WTC11 (cell line): ENCODE data around the gene RAB12.

Experiments
- ESRRA ChIP-seq: sonication (generic); formaldehyde crosslinking; IDR thresholded peaks from 2 replicates; pipeline ENCODE4 v1.8.1; 2022; ENCODE audit warnings: mild to moderate bottlenecking, missing genetic modification reagents, borderline replicate concordance
- SMAD3 ChIP-seq: sonication (generic); formaldehyde crosslinking; IDR thresholded peaks from 2 replicates; pipeline ENCODE4 v1.8.0; 2022; ENCODE audit warnings: missing genetic modification reagents, mild to moderate bottlenecking, borderline replicate concordance
- TF ChIP-seq, protein P1 (sequence below): sonication (generic); formaldehyde crosslinking; IDR thresholded peaks from 2 replicates; pipeline ENCODE4 v1.8.1; 2023; ENCODE audit warnings: mild to moderate bottlenecking, missing genetic modification reagents, borderline replicate concordance
- TF ChIP-seq, protein P2 (sequence below): fragments of 200-600 bp; IDR thresholded peaks from 2 replicates; pipeline ENCODE4 v1.8.0; 2022; ENCODE audit warnings: antibody characterized with exemption

DNA sequence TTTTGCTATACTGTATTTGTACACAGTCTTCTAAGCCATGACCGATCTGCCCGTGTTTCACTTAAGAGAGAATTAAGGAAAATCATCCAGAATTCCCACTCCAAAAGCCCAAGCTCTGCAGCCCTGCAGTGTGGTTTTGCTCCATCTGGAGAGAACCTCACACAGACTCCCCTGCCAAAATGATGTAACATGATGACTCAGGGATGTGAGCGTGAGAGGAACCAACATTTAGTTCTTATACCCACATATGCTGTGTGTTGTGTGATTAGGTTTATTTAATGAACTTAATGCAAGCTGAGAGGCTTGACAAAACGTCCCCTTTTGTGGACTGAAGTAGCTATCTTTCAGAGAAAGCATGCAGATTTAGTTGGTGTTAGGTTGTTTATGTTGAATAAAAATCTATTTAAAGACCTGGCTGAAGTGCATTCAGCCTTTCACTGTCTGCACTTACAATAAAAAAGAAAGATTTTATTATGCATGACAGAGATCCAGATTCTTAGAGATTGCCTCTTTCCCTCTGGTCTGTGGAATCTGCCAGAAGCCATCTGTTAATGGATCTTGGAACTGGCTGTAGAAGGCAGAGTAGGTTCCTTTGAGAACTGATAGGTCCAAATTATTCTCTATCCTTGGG is 6.3 kb downstream of the RAB12 start:
- TF ChIP-seq, protein P1, sequence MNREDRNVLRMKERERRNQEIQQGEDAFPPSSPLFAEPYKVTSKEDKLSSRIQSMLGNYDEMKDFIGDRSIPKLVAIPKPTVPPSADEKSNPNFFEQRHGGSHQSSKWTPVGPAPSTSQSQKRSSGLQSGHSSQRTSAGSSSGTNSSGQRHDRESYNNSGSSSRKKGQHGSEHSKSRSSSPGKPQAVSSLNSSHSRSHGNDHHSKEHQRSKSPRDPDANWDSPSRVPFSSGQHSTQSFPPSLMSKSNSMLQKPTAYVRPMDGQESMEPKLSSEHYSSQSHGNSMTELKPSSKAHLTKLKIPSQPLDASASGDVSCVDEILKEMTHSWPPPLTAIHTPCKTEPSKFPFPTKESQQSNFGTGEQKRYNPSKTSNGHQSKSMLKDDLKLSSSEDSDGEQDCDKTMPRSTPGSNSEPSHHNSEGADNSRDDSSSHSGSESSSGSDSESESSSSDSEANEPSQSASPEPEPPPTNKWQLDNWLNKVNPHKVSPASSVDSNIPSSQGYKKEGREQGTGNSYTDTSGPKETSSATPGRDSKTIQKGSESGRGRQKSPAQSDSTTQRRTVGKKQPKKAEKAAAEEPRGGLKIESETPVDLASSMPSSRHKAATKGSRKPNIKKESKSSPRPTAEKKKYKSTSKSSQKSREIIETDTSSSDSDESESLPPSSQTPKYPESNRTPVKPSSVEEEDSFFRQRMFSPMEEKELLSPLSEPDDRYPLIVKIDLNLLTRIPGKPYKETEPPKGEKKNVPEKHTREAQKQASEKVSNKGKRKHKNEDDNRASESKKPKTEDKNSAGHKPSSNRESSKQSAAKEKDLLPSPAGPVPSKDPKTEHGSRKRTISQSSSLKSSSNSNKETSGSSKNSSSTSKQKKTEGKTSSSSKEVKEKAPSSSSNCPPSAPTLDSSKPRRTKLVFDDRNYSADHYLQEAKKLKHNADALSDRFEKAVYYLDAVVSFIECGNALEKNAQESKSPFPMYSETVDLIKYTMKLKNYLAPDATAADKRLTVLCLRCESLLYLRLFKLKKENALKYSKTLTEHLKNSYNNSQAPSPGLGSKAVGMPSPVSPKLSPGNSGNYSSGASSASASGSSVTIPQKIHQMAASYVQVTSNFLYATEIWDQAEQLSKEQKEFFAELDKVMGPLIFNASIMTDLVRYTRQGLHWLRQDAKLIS (CRISPR knock-in tag), result no peak
- TF ChIP-seq, protein P2, sequence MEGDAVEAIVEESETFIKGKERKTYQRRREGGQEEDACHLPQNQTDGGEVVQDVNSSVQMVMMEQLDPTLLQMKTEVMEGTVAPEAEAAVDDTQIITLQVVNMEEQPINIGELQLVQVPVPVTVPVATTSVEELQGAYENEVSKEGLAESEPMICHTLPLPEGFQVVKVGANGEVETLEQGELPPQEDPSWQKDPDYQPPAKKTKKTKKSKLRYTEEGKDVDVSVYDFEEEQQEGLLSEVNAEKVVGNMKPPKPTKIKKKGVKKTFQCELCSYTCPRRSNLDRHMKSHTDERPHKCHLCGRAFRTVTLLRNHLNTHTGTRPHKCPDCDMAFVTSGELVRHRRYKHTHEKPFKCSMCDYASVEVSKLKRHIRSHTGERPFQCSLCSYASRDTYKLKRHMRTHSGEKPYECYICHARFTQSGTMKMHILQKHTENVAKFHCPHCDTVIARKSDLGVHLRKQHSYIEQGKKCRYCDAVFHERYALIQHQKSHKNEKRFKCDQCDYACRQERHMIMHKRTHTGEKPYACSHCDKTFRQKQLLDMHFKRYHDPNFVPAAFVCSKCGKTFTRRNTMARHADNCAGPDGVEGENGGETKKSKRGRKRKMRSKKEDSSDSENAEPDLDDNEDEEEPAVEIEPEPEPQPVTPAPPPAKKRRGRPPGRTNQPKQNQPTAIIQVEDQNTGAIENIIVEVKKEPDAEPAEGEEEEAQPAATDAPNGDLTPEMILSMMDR, result no peak
- no peak for TF ChIP-seq ESRRA (CRISPR knock-in tag)
- no peak for TF ChIP-seq SMAD3 (CRISPR knock-in tag)
